AG09319 (cell line): Measurements from ENCODE around the gene TBC1D22A.

Source experiments
- DNase-seq: peaks from one replicate; pipeline ENCODE4 v3.0.0-alpha.2; 2010; ENCODE audit warnings: low read depth; ENCODE audit errors: extremely low read depth
- CTCF ChIP-seq: IDR thresholded peaks from 2 replicates; pipeline ENCODE4 v1.5.1; 2011; ENCODE audit warnings: low read depth, mild to moderate bottlenecking, inconsistent platforms, low read length, moderate library complexity

The TBC1D22A gene

GRCh38 chr22:46980392-46980791, 217.9 kb downstream of the TBC1D22A start:
- DNase-seq: no peak
- no peak for TF ChIP-seq CTCF

GRCh38 chr22:46982635-46983034, 220.2 kb downstream of the TBC1D22A start:
- no peak for DNase-seq
- TF ChIP-seq CTCF: no peak

- DNase-seq: no peak
- TF ChIP-seq CTCF: no peak
Measured at GRCh38 chr22:46983046-46983445, 220.6 kb downstream of the TBC1D22A start.

GRCh38 chr22:46984751-46985506, 222.5 kb downstream of the TBC1D22A start:
- DNase-seq: no peak
- TF ChIP-seq CTCF: no peak

- no peak for DNase-seq
- TF ChIP-seq CTCF: no peak
Measured at GRCh38 chr22:46985507-46985882, 223.0 kb downstream of the TBC1D22A start.

- no peak for DNase-seq
- no peak for TF ChIP-seq CTCF
Measured at GRCh38 chr22:46986788-46987187, 224.3 kb downstream of the TBC1D22A start.

GRCh38 chr22:46990937-46991550, 228.6 kb downstream of the TBC1D22A start:
- no peak for DNase-seq
- TF ChIP-seq CTCF: no peak
